ENCODE results near the gene VDR.
"Not testable (repeated sequence)": the region's sequence is repeated elsewhere in the genome, so short reads cannot be mapped to it uniquely, and the experiment has no call there.

VDR gene

GRCh38 chr12:47843226-47843980 is 61.4 kb downstream of the VDR start:
- no peak for DNase-seq

GRCh38 chr12:47842543-47842942 is 62.3 kb downstream of the VDR start:
- not testable (repeated sequence) for DNase-seq

GRCh38 chr12:47841910-47842309 is 62.9 kb downstream of the VDR start:
- DNase-seq = no peak

- no peak for DNase-seq
Observed at GRCh38 chr12:47841501-47841900, 63.3 kb downstream of the VDR start.

GRCh38 chr12:47840571-47840970 is 64.2 kb downstream of the VDR start:
- DNase-seq = no peak

- DNase-seq = no peak
Observed at GRCh38 chr12:47839214-47839876, 65.4 kb downstream of the VDR start.

GRCh38 chr12:47838286-47838931 is 66.4 kb downstream of the VDR start:
- no peak for DNase-seq

- peak; percentile 34 for DNase-seq
Observed at GRCh38 chr12:47837190-47838171, 67.3 kb downstream of the VDR start.

GRCh38 chr12:47835831-47836155 is 69.0 kb downstream of the VDR start:
- DNase-seq = no peak

- no peak for DNase-seq
Observed at GRCh38 chr12:47835006-47835830, 69.6 kb downstream of the VDR start.

- DNase-seq = no peak
Observed at GRCh38 chr12:47834199-47834903, 70.4 kb downstream of the VDR start.

- no peak for DNase-seq
Observed at GRCh38 chr12:47833591-47834012, 71.2 kb downstream of the VDR start.

GRCh38 chr12:47832263-47832933 is 72.4 kb downstream of the VDR start:
- no peak for DNase-seq

GRCh38 chr12:47829584-47829983 is 75.2 kb downstream of the VDR start:
- DNase-seq = no peak

- no peak for DNase-seq
Observed at GRCh38 chr12:47828976-47829482, 75.8 kb downstream of the VDR start.

- DNase-seq = no peak
Observed at GRCh38 chr12:47828008-47828975, 76.5 kb downstream of the VDR start.

GRCh38 chr12:47825173-47825639 is 79.6 kb downstream of the VDR start:
- DNase-seq = no peak

GRCh38 chr12:47824635-47825034 is 80.2 kb downstream of the VDR start:
- no peak for DNase-seq

- no peak for DNase-seq
Observed at GRCh38 chr12:47824198-47824597, 80.6 kb downstream of the VDR start.

All from NCI-H526 treated with DMSO at 0.1 percent for 48 hours (cell line).